ENCODE measurements around the gene TRPV3. TPM values are rescaled to one million over a fixed set of nuclear protein-coding genes. Genes with fewer than 3 reads are reported as not detected.

TRPV3 gene
- total RNA-seq, 1 donor from 2014 or later = 0.27 TPM

GRCh38 chr17:3528403-3528851 is 29.2 kb downstream of the TRPV3 start:
- Mint-ChIP-seq H3K36me3 (ENCODE audit: low read depth) (no peaks in the 10 kb centered on the region), H3K4me1 (ENCODE audit: low read depth) (peaks cover 3% of the 10 kb centered on the region)

DNA sequence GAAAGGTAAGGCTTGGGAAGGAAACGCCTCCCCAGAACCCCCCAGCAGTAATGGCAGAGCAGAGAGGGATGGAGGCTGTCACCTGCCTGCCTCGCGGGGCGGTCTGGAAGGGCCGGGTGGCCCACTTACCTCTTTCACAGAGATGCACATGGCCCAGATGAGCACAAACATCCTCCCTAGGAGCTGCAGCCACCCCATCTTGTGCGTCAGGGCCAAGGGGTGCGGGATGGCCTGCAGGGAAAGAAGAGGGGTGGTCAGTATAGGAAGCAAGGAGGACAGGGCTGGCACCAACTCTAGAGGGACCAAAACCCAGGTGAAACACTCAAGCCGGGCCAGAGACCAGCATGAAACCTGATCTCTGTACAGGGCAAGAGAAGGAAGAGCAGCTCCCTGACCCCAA is 29.7 kb downstream of the TRPV3 start:
- Mint-ChIP-seq H3K27ac (ENCODE audit: unreplicated experiment) (no peak overlapping the region), H3K4me3 (ENCODE audit: unreplicated experiment) (no peak overlapping the region), H3K9me3 (ENCODE audit: low read depth) (no peaks in the 10 kb centered on the region), H3K27me3 (ENCODE audit: low read depth) (no peaks in the 10 kb centered on the region), H3K4me1 (ENCODE audit: low read depth) (peaks cover 3% of the 10 kb centered on the region), H3K36me3 (ENCODE audit: low read depth) (no peaks in the 10 kb centered on the region)
- no peak for TF ChIP-seq CTCF (IDR thresholded peaks at IDR 0.05)
- DNase-seq (ENCODE audit: low spot score) = peak; percentile 72

More at GRCh38 chr17:3528403-3528851, 29.2 kb downstream of the TRPV3 start:
- no peak overlapping the region for H3K4me3 Mint-ChIP-seq (ENCODE audit: unreplicated experiment)
- DNase-seq (ENCODE audit: low spot score) = peak; percentile 54
- peaks cover 2% of the 10 kb centered on the region for H3K27me3 Mint-ChIP-seq (ENCODE audit: low read depth)
- H3K9me3 Mint-ChIP-seq (ENCODE audit: low read depth) = no peaks in the 10 kb centered on the region
- TF ChIP-seq CTCF (IDR thresholded peaks at IDR 0.05) = no peak
- no peak overlapping the region for H3K27ac Mint-ChIP-seq (ENCODE audit: unreplicated experiment)

DNA sequence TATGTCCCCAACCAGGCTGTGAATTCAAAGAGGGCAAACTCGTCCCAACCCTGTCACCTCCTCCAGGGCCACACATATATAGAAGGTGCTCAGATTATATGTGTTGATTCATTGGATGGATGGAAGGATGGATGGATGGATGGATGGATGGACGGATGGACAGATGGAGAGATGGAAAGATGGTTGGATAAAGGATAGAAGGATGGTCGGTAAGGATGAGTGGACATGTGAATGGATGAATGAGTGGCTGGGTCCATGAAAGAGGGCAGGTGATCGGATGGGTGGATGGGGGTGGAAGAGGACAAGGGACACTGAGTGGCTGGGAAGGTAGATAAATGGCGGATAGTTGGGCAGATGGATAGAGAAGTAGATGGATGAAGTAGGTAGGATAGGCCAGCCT is 30.1 kb downstream of the TRPV3 start:
- TF ChIP-seq CTCF (IDR thresholded peaks at IDR 0.05) = no peak
- Mint-ChIP-seq H3K9me3 (ENCODE audit: low read depth) (no peaks in the 10 kb centered on the region), H3K36me3 (ENCODE audit: low read depth) (no peaks in the 10 kb centered on the region), H3K27me3 (ENCODE audit: low read depth) (no peaks in the 10 kb centered on the region), H3K27ac (ENCODE audit: unreplicated experiment) (no peak overlapping the region), H3K4me3 (ENCODE audit: unreplicated experiment) (no peak overlapping the region), H3K4me1 (ENCODE audit: low read depth) (peaks cover 3% of the 10 kb centered on the region)
- DNase-seq (ENCODE audit: low spot score) = no peak

GRCh38 chr17:3526971-3527370 is 30.6 kb downstream of the TRPV3 start:
- Mint-ChIP-seq H3K9me3 (ENCODE audit: low read depth) (no peaks in the 10 kb centered on the region), H3K4me1 (ENCODE audit: low read depth) (peaks cover 3% of the 10 kb centered on the region), H3K4me3 (ENCODE audit: unreplicated experiment) (no peak overlapping the region), H3K27me3 (ENCODE audit: low read depth) (no peaks in the 10 kb centered on the region), H3K27ac (ENCODE audit: unreplicated experiment) (no peak overlapping the region), H3K36me3 (ENCODE audit: low read depth) (no peaks in the 10 kb centered on the region)
- DNase-seq (ENCODE audit: low spot score) = peak; percentile 48
- TF ChIP-seq CTCF (IDR thresholded peaks at IDR 0.05) = no peak

- peak; percentile 43 for DNase-seq (ENCODE audit: low spot score)
- no peaks in the 10 kb centered on the region for H3K36me3 Mint-ChIP-seq (ENCODE audit: low read depth)
- peaks cover 3% of the 10 kb centered on the region for H3K4me1 Mint-ChIP-seq (ENCODE audit: low read depth)
- no peak overlapping the region for H3K4me3 Mint-ChIP-seq (ENCODE audit: unreplicated experiment)
- no peak for TF ChIP-seq CTCF (IDR thresholded peaks at IDR 0.05)
- H3K27me3 Mint-ChIP-seq (ENCODE audit: low read depth) = no peaks in the 10 kb centered on the region
- H3K9me3 Mint-ChIP-seq (ENCODE audit: low read depth) = no peaks in the 10 kb centered on the region
- H3K27ac Mint-ChIP-seq (ENCODE audit: unreplicated experiment) = no peak overlapping the region
Observed at GRCh38 chr17:3526491-3526890, 31.1 kb downstream of the TRPV3 start.

All from chondrocyte (in vitro differentiated cells).